Osteocyte (in vitro differentiated cells): ENCODE data around the gene ADAM10. TPM values are rescaled to one million over a fixed set of nuclear protein-coding genes. Genes with fewer than 3 reads are reported as not detected.

ENCODE experiments used
- DNase-seq: peaks from one replicate; pipeline ENCODE4 v3.0.0; 2021; ENCODE audit warnings: mixed read lengths; ENCODE audit not compliant: unreplicated experiment; ENCODE audit errors: extremely low spot score
- H3K27ac Mint-ChIP-seq: one replicate; pipeline ENCODE4 v1.8.0; 2021; ENCODE audit warnings: mild to moderate bottlenecking, mixed read lengths; ENCODE audit not compliant: unreplicated experiment
- H3K27me3 Mint-ChIP-seq: one replicate; pipeline ENCODE4 v1.8.0; 2021; ENCODE audit warnings: mixed read lengths; ENCODE audit not compliant: unreplicated experiment
- H3K36me3 Mint-ChIP-seq: one replicate; pipeline ENCODE4 v1.8.0; 2021; ENCODE audit warnings: mixed read lengths; ENCODE audit not compliant: unreplicated experiment
- H3K4me1 Mint-ChIP-seq: one replicate; pipeline ENCODE4 v1.8.0; 2021; ENCODE audit warnings: mixed read lengths; ENCODE audit not compliant: unreplicated experiment
- H3K4me3 Mint-ChIP-seq: one replicate; pipeline ENCODE4 v1.8.0; 2021; ENCODE audit warnings: mild to moderate bottlenecking, moderate library complexity, mixed read lengths; ENCODE audit not compliant: unreplicated experiment
- H3K9me3 Mint-ChIP-seq: one replicate; pipeline ENCODE4 v1.8.0; 2021; ENCODE audit warnings: mixed read lengths; ENCODE audit not compliant: unreplicated experiment
- total RNA-seq: library from RNA; stranded (reverse); gene quantifications from 2 replicates; pipeline ENCODE4 v1.2.1, GENCODE V29; 2021
- TF ChIP-seq, protein P1 (sequence below): fragments of 200-600 bp; sonication (generic); IDR thresholded peaks from 2 replicates; pipeline ENCODE4 v1.5.0; 2021; ENCODE audit warnings: antibody characterized with exemption, mild to moderate bottlenecking, moderate library complexity

Gene ADAM10
- total RNA-seq, 1 donor from 2014 or later, result 169 TPM

DNA sequence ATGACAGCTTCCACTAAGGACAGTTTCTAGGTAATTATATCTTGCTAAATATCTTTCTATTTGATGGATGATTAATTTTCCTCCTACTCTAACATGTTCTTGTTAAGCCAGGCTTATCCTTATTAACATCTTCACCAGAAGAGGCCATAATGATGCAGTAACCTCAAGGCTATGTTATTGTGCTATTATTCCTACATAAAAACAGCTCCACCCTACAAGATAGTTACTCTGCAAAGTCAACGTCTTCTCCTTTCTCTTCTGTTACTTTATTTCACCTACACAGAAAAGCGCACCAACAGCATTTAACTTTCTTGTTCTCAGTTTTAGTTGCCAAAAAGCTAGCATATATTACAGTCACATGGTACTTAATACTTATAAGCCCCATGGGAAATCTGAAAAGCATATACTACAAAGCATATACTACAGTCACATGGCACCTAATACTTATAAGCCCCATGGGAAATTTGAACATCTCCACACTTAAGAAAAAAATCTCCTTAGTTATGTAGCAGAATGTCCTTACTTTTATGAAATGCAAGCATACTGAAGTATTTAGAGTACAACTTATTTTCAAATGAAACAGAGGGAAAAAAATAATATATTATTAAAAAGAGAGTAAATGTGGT lies 13.4 kb downstream of the ADAM10 start:
- Mint-ChIP-seq H3K36me3 (no peaks in the 10 kb centered on the region), H3K4me1 (peaks cover 41% of the 10 kb centered on the region), H3K27me3 (no peaks in the 10 kb centered on the region), H3K9me3 (no peaks in the 10 kb centered on the region), H3K4me3 (no peak overlapping the region), H3K27ac (no peak overlapping the region)
- DNase-seq, result no peak
- TF ChIP-seq, protein P1, sequence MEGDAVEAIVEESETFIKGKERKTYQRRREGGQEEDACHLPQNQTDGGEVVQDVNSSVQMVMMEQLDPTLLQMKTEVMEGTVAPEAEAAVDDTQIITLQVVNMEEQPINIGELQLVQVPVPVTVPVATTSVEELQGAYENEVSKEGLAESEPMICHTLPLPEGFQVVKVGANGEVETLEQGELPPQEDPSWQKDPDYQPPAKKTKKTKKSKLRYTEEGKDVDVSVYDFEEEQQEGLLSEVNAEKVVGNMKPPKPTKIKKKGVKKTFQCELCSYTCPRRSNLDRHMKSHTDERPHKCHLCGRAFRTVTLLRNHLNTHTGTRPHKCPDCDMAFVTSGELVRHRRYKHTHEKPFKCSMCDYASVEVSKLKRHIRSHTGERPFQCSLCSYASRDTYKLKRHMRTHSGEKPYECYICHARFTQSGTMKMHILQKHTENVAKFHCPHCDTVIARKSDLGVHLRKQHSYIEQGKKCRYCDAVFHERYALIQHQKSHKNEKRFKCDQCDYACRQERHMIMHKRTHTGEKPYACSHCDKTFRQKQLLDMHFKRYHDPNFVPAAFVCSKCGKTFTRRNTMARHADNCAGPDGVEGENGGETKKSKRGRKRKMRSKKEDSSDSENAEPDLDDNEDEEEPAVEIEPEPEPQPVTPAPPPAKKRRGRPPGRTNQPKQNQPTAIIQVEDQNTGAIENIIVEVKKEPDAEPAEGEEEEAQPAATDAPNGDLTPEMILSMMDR, result no peak

DNA sequence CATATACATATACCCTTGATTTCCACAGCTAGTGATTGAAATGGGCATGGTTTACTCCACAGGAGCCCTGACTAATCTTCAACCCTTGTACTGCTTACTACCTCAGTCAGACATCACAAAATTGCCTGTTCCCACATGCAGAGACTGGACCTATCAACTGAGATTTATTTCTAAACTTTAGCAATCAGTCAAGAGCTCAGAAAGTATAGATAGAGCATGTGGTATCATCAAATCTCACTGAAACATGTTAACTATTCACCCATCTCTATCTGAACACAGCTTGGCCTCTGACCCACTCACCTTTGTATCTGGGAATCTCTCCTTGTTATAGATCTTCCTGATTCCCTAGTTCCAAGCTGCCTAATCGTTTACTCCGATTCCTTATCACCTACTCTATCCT lies 14.6 kb downstream of the ADAM10 start:
- no peaks in the 10 kb centered on the region for H3K36me3 Mint-ChIP-seq
- DNase-seq, result no peak
- TF ChIP-seq, protein P1, result no peak
- H3K4me1 Mint-ChIP-seq, result peaks cover 41% of the 10 kb centered on the region
- no peak overlapping the region for H3K4me3 Mint-ChIP-seq
- H3K27me3 Mint-ChIP-seq, result no peaks in the 10 kb centered on the region
- no peak overlapping the region for H3K27ac Mint-ChIP-seq
- no peaks in the 10 kb centered on the region for H3K9me3 Mint-ChIP-seq

DNA sequence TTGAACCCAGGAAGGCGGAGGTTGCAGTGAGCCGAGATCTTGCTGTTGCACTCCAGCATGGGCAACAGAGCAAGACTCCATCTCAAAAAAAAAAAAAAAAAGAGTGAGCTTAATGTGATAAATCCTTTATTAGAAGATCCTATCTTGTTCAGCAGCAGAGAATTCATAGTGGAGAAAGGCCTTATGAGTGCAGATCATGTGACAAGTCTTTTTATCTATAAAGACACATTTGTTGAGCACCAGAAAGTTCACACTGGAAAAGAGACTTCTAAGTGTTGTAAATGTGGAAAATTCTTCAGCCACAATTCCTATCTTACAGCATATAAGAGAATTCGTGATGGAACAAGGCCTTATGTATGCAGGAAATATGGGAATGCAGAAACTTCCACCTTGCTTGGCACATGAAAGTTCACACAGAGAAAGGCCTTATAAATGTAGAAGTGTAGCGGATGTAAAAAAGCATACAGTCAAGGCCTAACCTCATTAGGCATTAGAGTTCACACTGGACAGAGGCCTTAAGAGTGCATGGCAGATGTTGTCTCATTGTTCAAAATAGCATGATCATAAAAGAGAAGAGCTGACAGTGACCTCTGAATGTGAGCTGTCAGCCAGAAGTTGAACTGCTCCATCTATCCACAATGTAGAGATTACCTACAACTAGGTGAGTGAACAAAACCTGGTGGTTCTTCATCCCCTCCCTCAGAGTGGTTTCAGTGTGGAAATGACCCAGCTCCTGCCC lies 16.7 kb downstream of the ADAM10 start:
- H3K4me1 Mint-ChIP-seq, result peaks cover 35% of the 10 kb centered on the region
- no peaks in the 10 kb centered on the region for H3K27me3 Mint-ChIP-seq
- peak overlapping the region; percentile 18 for H3K27ac Mint-ChIP-seq
- TF ChIP-seq, protein P1, result no peak
- peaks cover 3% of the 10 kb centered on the region for H3K36me3 Mint-ChIP-seq
- no peaks in the 10 kb centered on the region for H3K9me3 Mint-ChIP-seq
- no peak for DNase-seq
- H3K4me3 Mint-ChIP-seq, result no peak overlapping the region

DNA sequence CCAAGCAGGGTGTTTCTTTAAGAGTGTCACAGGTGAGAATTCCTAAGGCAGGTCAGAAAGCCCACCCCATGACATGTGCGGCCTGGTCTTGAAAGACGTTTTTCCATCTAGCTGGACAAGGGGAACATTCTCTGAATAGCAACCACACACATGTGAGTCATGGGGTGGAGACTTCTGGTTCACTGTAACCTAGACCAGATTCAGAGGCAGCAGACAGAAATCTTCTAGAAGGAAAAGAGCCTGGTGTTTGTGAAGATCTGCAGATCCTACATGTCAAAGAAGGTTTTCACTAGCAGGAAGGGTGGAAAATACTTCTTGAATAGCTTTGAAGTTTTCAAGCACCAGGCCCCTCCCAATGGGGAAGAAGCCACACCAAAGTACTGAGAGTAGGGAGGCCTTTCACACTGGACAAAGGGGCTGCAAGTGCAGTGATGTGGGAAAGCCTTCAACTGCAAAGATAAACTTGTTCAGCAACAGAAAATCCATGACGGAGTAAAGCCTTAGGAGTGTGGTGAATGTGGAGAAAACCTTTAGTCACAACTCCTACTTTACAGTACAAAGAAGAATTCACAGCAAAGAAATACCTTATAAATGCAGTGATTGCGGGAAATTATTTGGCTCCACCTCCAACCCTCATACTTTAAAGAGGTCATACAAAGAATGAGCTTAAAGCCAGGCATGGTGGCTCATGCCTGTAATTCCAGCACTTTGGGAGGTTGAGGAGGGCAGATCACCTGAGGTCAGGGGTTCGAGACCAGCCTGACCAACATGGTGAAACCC lies 17.6 kb downstream of the ADAM10 start:
- DNase-seq, result no peak
- Mint-ChIP-seq H3K9me3 (no peaks in the 10 kb centered on the region), H3K27ac (peak overlapping the region; percentile 66), H3K36me3 (peaks cover 3% of the 10 kb centered on the region), H3K4me1 (peaks cover 35% of the 10 kb centered on the region), H3K4me3 (no peak overlapping the region), H3K27me3 (no peaks in the 10 kb centered on the region)
- TF ChIP-seq, protein P1, result no peak

DNA sequence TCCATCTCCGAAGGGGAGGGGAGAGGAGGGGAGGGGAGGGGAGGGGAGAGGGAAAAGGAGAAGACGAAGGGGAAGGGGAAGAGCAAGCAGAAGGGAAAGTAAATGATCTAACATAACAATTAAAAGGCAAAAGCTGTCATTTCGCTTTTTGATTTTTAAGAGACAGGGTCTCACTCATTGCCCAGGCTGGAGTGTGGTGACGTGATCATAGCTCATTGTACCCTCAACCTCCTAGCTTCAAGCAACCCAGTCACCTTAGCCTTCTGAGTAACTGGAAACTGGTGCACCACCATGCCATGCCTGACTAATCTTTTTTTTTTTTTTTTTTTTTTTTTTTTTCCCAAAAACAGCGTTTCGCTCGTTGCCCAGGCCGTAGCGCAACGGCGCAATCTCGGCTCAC lies 22.6 kb downstream of the ADAM10 start:
- Mint-ChIP-seq H3K27ac (no peak overlapping the region), H3K27me3 (no peaks in the 10 kb centered on the region), H3K4me1 (peaks cover 47% of the 10 kb centered on the region), H3K36me3 (peaks cover 3% of the 10 kb centered on the region), H3K9me3 (no peaks in the 10 kb centered on the region), H3K4me3 (no peak overlapping the region)
- TF ChIP-seq, protein P1, result no peak
- no peak for DNase-seq
